Measurements from ENCODE around the gene KRT6B.

The KRT6B gene

DNA sequence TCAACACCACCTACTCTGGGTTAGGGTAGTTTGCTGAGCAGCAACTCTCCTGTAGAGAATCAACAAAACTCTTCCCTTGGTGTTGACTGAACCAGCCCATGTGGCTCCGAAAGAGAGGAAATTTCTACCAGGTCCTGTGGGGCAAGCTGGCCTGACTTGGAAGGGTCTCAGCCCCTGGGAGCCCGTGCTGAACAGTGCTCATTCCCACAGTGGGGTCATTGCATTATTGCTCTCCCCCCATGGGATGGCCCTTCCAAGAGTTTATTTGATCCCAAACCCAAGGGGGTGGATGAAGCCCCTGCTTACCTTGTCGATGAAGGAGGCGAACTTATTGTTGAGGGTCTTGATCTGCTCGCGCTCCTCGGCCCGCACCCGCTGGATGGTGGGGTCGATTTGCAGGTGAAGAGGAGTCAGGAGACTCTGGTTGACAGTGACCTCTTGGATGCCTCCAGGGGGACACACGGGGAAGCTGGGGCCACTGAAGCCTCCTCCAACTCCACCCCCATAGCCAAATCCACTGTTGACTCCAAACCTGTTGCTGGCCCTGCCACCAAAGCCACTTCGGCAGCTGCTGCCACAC, 18.4 kb downstream of the KRT6B start (continued):
- no peak for TF ChIP-seq ZNF449 (tag by site-specific recombination; IDR thresholded peaks at IDR 0.05)
- TF ChIP-seq ZNF548 (tag by site-specific recombination; IDR thresholded peaks at IDR 0.05): no peak
- no peak for TF ChIP-seq ZNF747 (tag by site-specific recombination; IDR thresholded peaks at IDR 0.05)
- no peak for TF ChIP-seq ZNF677 (tag by site-specific recombination; IDR thresholded peaks at IDR 0.05)
- TF ChIP-seq ZBTB7A (tag by site-specific recombination; IDR thresholded peaks at IDR 0.05; ENCODE audit: low read depth): no peak
- no peak for TF ChIP-seq HIC1 (tag by site-specific recombination; IDR thresholded peaks at IDR 0.05)

- CTCF ChIA-PET: interaction anchor here (1.1 to 1.2 kb wide), 2 partner anchors 74 to 289 kb away, joined by 3 to 5 read pairs; no protein-coding TSS in a partner anchor
- Histone ChIP-seq H3K27ac (ENCODE audit: extremely low read depth, low read depth, low read length) (no peak overlapping the region), H3K9me3 (ENCODE audit: control insufficient read depth, insufficient read depth, low read depth, low read length) (no peaks in the 10 kb centered on the region), H3K36me3 (ENCODE audit: control insufficient read depth in 2 of 2, insufficient read depth in 1 of 2, low read length in 2 of 2) (no peaks in the 10 kb centered on the region), H3K4me3 (ENCODE audit: low read depth, low read length) (no peak overlapping the region), H3K4me1 (ENCODE audit: control insufficient read depth, insufficient read depth, low read length) (no peaks in the 10 kb centered on the region)
- TF ChIP-seq PRDM10 (tag by site-specific recombination; IDR thresholded peaks at IDR 0.05) (no peak), GLIS1 (tag by site-specific recombination; IDR thresholded peaks at IDR 0.05) (no peak), ZNF341 (tag by site-specific recombination; IDR thresholded peaks at IDR 0.05; ENCODE audit: low read depth) (no peak), ZBTB17 (tag by site-specific recombination; IDR thresholded peaks at IDR 0.05) (no peak), ZBTB7A (tag by site-specific recombination; IDR thresholded peaks at IDR 0.05; ENCODE audit: low read depth) (no peak), OSR2 (tag by site-specific recombination; IDR thresholded peaks at IDR 0.05) (no peak), ZNF423 (tag by site-specific recombination; IDR thresholded peaks at IDR 0.05) (no peak), ZNF660 (tag by site-specific recombination; IDR thresholded peaks at IDR 0.05) (no peak), ZNF302 (tag by site-specific recombination; IDR thresholded peaks at IDR 0.05; ENCODE audit: low read depth) (no peak), GLI2 (tag by site-specific recombination; IDR thresholded peaks at IDR 0.05; ENCODE audit: borderline replicate concordance, low read depth) (no peak), TCF7L2 (IDR thresholded peaks at IDR 0.05; ENCODE audit: borderline replicate concordance, low read depth, low read length) (no peak), KLF17 (tag by site-specific recombination; IDR thresholded peaks at IDR 0.05) (no peak)
- TF ChIP-seq, protein P1, sequence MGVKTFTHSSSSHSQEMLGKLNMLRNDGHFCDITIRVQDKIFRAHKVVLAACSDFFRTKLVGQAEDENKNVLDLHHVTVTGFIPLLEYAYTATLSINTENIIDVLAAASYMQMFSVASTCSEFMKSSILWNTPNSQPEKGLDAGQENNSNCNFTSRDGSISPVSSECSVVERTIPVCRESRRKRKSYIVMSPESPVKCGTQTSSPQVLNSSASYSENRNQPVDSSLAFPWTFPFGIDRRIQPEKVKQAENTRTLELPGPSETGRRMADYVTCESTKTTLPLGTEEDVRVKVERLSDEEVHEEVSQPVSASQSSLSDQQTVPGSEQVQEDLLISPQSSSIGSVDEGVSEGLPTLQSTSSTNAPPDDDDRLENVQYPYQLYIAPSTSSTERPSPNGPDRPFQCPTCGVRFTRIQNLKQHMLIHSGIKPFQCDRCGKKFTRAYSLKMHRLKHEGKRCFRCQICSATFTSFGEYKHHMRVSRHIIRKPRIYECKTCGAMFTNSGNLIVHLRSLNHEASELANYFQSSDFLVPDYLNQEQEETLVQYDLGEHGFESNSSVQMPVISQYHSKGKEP (tag by site-specific recombination; IDR thresholded peaks at IDR 0.05): no peak
- POLR2A ChIA-PET: no interaction called here
Observed at GRCh38 chr12:52432559-52433207, 19.3 kb downstream of the KRT6B start.

Data from HEK293 (cell line).